GM08714 (cell line): Measurements from ENCODE around the gene TECR.
A peak's percentile ranks its signal among the peaks of the same experiment; 100 is the strongest.

ENCODE experiments used
- H3K4me3 ChIP-seq: fragments of 200-500 bp; sonication (Bioruptor generic); 2 replicates; pipeline ENCODE4 v1.5.1; 2014; ENCODE audit warnings: mild to moderate bottlenecking, low read length, inconsistent platforms
- ZNF274 ChIP-seq: IDR thresholded peaks from 2 replicates; pipeline ENCODE4 v1.6.1; 2012; ENCODE audit warnings: mild to moderate bottlenecking, low read depth, low read length

TECR gene

DNA sequence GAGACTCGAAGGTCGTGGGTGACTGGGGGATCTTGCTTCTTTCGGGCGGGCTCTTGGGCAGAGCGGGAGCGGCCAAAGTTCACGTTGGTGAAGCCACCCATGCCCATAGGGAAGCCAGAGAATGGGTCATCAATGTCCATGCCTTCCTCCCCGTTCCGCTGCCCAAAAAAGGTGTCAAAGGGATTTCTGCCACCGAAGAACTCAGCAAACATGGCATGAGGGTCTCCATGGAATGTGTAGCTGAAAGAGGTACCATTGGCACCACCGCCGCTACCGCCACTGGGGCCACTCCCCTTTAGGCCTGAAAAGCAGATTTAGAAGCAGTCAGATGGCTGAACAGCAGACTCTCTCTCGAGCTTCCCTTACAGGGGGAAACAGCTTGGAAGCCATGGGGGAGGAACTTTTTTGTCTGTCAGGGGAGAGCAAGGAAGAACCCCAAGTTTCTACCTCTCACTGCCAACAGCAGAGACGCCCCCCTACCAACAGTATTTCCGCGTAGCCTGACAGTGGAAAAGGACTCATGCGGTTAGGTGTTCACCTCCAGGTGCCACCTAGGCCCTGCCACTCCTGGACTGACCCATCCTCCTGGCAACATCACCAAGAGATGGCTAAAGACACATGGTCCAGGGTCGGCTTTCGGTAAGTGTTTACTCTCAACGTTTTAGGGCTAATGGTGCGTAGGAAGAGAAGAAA is 12.5 kb upstream of the TECR start:
- peak overlapping the region; percentile 96 for H3K4me3 ChIP-seq
- no peak for TF ChIP-seq ZNF274

DNA sequence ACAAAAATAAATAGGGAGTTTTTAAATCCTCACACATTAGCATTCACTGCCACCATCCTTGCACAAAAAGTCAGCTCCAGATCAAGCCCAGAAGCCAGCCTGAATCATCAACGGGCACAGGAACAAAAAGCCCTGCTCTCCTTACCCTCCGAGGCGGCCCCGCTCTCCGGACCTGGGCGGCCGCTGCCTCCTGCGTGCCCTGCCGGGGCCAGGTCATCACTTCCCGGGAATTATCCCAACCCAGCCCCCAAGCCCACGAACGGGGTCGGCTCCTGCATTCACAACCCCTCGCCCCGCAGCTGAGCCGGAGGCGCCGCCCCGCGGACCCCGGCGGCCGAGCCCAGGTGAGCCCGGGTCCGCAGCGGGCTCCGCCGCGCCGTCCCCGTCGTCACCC is 12.0 kb upstream of the TECR start:
- no peak for TF ChIP-seq ZNF274
- peak overlapping the region; percentile 96 for H3K4me3 ChIP-seq

DNA sequence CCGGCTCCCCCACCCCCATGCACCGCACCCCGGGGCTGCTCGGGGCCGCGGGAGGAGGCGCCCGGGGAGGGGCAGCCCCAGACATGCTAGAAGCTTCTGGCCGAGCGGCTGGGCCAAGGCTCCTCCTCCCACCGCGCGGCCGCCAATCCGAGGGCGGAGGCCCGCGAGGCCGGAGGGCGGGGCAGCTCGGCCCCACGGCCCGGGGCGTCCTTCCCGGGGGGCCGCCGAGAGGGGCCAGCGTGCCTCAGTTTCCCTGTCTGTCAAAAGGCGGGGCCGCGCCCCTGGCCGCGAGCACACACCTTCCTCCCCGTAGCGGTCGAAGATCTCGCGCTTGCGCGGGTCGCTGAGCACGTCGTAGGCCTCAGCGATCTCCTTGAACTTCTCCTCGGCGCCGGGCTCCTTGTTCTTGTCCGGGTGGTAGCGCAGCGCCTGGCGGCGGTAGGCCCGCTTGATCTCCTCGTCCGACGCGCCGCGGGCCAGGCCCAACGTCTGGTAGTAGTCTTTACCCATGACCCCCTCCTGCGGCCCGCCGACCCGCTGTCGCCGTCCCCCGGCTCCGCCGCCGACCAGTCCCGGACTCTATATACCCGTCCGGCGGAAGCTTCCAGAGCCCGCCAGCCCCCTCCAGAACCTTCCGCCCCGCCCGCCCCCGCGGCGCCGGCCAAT is 11.4 kb upstream of the TECR start, which contains the start of gene DNAJB1:
DNAJB1 (minus strand) TSS at position 558 of the 666 bp plus-strand sequence; CDS start at position 510, 48 bp downstream.
- peak within 1 kb of the TSS; percentile 96 for H3K4me3 ChIP-seq
- TF ChIP-seq ZNF274, result no peak

DNA sequence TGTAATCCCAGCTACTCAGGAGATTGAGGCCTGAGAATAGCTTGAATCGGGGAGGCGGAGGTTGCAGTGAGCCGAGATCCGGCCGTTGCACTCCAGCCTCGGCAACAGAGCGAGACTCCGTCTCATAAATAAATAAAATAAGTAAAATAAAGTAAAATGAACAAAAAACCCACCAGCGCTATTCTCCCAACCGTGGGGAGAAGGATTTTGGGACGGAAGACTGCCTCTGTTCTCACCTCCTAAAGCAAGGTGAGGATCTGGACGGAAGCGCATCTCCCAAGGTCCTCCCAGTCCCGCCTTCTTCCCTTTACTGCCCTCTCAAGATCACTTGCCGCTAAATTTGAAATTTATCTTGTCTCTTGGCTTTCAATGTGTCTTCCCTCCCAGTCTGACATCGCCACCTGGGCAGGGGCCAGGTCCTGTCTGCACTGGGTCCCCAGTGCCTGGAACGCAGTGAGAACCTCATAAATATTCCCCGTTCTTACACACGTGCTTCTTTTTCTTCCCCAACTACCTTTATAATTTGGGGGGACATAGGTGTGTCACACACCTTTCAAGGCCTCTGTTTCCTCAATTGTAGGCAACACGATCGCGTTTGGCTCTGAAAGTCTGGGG is 10.0 kb upstream of the TECR start:
- no peak overlapping the region; the same call in 1 of the 2 replicates for H3K4me3 ChIP-seq
- no peak for TF ChIP-seq ZNF274

DNA sequence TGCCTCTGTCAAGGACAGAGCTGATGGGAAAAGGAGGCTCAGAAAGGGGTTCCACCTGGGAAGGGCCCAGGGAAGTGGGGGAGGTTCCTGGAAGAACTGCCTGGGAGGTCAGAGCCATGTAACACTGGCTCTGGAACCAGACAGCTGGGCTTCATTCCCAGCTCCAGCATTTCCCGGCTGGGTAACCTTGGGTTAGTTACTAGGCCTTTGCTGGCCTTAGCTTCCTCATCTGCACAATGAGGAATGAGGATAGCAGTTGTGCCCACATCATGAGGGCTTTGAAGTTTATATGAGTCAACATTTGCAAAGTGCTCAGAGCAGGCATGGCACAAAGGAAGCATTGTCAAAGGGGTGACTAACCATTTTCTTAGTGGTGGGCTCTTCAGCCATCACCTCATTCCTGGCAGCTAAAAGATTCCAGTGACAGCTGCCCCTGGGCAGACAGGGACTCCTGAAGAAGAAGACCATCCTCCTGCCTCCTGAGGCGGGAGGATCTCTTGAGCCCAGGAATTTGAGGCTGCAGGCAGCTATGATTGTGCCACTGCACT is 9.5 kb upstream of the TECR start:
- TF ChIP-seq ZNF274, result no peak
- no peak overlapping the region for H3K4me3 ChIP-seq

DNA sequence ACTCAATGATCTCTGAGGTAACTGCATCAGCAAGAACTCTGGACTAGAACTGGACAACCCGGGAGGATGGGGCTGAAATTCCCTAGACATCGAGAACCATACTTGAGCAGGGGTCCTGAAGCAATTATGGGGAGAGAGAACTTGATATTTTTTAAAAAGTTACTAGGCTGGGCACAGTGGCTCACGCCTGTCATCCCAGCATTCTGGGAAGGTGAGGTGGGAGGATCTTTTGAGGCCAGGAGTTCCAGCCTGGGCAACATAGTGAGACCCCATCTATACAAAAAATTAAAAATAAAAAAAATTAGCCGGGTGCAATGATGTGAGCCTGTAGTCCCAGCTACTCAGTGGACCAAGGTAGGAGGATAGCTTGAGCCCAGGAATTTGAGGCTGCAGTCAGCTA is 8.9 kb upstream of the TECR start:
- TF ChIP-seq ZNF274, result no peak
- H3K4me3 ChIP-seq, result no peak overlapping the region

DNA sequence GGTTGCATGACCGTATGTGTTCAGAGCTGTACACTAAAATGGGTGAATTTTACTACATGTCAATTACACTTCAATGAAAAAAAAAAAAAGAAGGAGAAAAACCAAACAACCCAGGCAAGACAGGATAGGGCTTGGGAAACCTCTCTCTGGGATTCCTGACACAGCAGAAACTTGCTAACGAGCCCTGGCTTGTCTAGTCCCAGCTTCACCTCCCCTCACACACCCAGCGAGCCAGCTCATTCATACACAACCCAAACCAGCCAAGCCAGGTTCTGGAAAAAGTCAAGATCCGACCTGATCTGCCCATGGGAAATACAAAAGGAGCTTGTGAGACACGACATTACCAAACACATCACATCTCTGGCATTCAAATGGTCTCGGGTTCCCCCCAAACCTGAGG is 3.7 kb upstream of the TECR start:
- H3K4me3 ChIP-seq, result no peak overlapping the region
- TF ChIP-seq ZNF274, result no peak

DNA sequence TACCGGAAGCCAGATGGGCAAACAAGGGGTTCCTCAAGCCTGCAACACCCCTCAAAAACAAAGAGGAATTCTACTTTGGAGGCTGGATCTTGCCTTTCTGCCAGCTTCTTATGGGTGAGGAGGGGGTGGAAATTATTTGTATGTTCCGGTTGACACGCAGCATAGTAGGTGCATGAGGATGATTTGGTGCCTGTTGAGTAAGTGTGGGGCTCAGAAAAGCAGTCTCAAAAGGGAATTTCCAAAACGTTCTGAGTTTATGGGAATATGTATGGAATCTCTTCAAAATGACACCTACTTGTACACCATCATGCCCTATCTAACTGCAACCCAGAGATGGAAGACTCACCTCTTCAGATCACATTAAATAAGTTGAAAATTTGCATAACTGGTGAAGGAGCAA is 3.0 kb upstream of the TECR start:
- H3K4me3 ChIP-seq, result no peak overlapping the region
- no peak for TF ChIP-seq ZNF274

DNA sequence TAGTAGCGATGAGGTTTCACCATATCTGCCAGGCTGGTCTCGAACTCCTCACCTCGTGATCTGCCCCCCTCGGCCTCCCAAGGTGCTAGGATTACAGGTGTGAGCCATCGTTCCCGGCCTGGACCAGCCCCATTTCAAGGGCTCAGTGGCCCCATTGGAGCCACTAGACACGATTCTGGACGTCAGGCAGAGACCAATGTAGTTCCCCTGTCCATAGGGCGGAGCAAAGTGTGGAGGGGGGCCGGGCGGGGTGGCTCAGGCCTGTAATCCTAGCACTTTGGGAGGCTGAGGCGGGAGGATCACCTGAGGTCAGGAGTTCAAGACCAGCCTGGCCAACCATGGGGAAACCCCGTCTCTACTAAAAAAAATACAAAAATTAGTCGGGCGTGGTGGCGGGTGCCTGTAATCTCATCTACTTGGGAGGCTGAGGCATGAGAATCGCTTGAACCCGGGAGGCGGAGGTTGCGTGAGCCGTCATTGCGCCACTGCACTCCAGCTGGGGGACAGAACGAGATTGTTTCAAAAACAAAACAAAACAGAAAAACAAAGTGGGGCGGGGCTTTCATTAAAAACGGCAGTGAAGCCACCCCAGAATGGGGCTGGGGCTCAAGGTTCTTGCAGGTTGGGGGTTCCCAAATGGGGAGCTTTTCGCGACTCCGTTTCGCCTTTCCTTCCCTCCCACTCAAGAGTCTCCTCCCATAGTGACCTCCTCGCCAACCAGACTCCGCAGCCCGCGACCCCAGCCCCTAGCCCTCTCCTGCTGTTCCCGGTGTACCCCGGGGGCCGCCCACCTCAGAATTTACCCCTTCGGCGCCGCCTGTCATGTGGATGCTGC is 758 bp upstream of the TECR start:
- H3K4me3 ChIP-seq, result peak overlapping the region; percentile 79; the same call in 1 of the 2 replicates
- no peak for TF ChIP-seq ZNF274

DNA sequence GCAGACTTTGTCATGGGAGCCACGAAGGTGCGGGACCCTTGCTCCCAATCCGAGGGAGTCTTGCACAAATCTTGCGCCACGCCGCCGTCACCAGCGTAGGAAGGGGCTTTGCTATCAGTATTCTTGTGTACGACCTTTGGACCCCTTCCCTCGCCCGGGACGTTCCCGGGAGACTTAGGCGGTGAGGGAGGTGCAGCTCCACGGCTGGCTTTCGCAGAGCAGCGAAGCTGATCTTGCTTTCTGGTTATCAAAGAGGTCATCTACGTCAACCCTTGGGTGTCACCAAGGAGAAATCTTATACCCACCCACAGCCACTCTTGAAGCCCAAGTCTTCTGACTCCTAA is 583 bp downstream of the TECR start:
- H3K4me3 ChIP-seq, result peak overlapping the region; percentile 78
- no peak for TF ChIP-seq ZNF274

DNA sequence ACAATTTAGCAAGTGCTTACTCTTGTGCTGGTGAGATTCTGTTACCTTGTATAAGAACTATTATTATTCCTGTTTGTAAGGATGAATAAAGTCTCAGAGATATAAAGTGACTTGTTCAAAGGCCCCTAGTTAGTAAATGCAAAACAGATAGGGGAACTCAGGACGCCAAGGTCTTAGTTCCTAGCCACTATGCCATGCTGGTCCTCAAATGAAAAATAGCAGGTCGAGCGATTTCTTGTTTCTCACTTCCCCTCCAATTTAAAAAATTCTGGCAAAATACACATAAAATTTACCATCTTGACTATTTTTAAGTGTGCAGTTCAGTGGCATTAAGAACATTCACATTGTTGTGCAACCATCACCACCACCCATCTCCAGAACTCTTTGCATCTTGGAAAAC is 1.1 kb downstream of the TECR start:
- TF ChIP-seq ZNF274, result no peak
- no peak overlapping the region; the same call in 1 of the 2 replicates for H3K4me3 ChIP-seq

DNA sequence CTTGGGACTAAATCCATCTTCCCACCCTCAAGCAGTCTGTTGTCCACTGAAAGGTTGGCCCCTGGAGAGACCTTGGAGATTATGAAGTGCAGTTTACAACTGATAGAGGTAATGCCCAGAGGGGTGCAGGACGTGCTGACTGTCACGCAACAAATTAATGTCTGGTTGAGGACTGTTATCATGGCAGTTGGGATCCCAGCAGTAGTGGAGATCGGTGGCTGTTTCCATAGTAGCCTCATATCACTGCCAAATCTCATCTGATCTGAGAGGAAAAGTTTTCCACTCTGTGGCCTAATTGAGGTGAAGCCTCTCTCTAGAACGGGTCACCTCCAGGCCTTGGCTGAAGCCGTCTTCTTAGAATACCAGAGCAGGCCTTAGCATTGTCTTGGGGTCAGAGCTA is 4.1 kb downstream of the TECR start:
- TF ChIP-seq ZNF274, result no peak
- no peak overlapping the region for H3K4me3 ChIP-seq

DNA sequence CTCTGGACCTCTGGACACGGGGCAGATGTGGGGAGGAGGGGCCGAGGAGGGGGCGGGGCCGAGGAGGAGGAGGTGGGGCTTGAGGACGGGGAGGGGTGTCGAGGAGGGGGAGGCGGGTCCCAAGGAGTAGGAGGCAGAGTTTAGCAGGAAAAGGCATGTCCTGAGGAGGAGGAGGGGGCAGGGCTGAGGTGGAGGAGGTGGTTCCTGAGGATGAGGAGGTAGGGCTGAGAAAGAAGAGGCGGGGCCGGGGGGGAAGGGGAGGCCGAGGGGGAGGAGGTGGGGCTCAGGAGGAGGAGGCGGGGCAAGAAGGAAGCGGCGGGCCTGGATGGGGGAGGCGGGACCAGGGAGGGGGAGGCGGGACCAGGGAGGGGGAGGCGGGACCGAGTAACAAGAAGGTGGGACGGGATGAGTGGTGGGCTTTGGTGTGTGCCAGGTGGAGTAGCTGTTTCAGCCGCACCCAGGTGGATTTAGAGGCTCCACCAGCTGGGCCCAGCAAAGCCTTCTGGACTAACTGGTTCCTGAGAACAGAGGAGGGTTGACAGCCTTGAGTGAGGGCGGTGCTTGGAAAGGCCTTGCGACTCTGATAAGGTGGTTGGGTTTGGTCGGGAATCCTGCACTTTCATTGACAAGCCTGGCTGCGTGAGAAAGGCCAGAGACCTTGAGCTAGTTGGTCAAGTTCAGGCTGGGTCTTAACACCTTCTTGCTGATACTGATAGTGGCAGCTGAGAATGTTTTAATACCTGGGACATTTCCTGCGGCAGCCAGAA is 7.7 kb downstream of the TECR start:
- H3K4me3 ChIP-seq, result no peak overlapping the region
- no peak for TF ChIP-seq ZNF274
